Measurements from ENCODE around the gene ALAS1.
"Not testable (repeated sequence)": the region's sequence is repeated elsewhere in the genome, so short reads cannot be mapped to it uniquely, and the experiment has no call there.

The ALAS1 gene

DNA sequence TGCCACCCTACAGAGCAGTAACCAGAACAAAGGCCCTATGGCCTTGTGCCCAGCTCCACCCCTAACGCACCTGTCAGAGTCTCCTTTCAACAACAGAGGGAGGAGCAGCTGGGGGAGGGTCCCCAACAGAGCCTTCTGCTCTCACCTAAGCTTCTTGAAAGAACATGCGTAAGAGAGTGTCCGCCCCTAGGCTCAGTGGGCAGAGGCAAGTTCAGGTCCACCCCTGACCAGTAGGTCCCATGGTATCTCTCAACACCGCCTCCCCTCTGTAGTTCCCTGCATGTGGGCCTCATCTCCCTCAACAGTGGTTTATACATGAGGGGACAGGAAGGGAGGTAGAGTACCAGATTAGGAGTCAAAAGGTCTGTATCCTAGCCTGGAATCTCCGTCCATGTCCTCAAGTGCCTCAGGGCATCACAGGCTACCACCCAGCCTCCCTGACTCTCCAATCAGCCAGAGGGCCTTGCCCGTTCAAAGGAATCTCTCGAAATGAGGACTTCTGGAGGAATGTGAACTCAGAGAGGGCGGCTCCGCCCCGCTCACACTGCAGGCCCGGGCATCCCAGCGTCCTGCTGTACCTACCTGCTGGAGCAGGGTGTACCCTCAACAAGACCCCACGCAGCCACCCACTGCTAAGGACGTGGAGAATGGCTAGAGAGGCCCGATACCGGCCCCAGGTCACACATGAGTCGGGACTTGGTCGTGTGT, 44.4 kb upstream of the ALAS1 start:
- no peak for DNase-seq (ENCODE audit: extremely low spot score)
- ChIA-PET CTCF (interaction anchor here (0.7 kb wide), 1 partner anchor 231 kb away, joined by 4 read pairs; no protein-coding TSS in a partner anchor), POLR2A (interaction anchor here (0.8 to 2.1 kb wide), 12 partner anchors 11 to 194 kb away, joined by 3 to 17 read pairs (median 7); partner anchors contain the start of genes ACY1, DUSP7 and RPL29)
- no peak for TF ChIP-seq LEF1 (IDR thresholded peaks at IDR 0.05; ENCODE audit: borderline replicate concordance)
- TF ChIP-seq NFRKB (IDR thresholded peaks at IDR 0.05): no peak

GRCh38 chr3:52154135-52155094, 43.5 kb upstream of the ALAS1 start, which contains the start of gene POC1A:
POC1A (minus strand) TSS chr3:52154423; CDS start chr3:52154372, 51 bp downstream.
- TF ChIP-seq FOXM1 (IDR thresholded peaks at IDR 0.05; ENCODE audit: borderline replicate concordance) (peak; percentile 82), ELF4 (IDR thresholded peaks at IDR 0.05) (peak; percentile 93), L3MBTL2 (conservative IDR thresholded peaks at IDR 0.05) (peak; percentile 85), FOXK2 (IDR thresholded peaks at IDR 0.05) (no peak)
- peak; percentile 90 for DNase-seq (ENCODE audit: extremely low spot score)
- ChIA-PET CTCF (interaction anchor here (0.6 to 1.3 kb wide), 4 partner anchors 66 to 701 kb away, joined by 3 to 6 read pairs (median 4); no protein-coding TSS in a partner anchor), POLR2A (interaction anchor here (0.6 to 2.1 kb wide), 24 partner anchors 8 to 193 kb away, joined by 3 to 17 read pairs (median 5); partner anchors contain the start of genes ACY1 and RPL29)

DNA sequence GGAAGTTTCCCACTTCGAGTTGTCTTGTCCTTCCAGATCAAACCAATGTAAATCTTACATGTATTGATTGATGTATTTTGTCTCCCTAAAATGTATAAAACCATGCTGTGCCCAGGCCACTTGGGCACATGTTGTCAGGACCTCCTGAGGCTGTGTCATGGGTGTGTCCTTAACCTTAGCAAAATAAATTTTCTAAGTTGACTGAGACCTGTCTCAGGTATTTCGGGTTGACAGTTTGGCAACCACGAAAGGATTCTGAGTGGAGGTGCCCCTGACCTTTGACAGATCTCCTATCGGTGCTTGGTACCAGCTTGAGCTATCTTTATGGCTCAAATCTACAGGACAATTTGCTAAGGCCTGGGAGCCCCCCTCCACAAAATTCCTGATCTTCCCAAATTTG, 42.0 kb upstream of the ALAS1 start:
- POLR2A ChIA-PET: interaction anchor here (1.7 kb wide), 1 partner anchor 10 kb away, joined by 15 read pairs; no protein-coding TSS in a partner anchor

GRCh38 chr3:52159503-52159902, 38.5 kb upstream of the ALAS1 start:
- TF ChIP-seq FOXM1 (IDR thresholded peaks at IDR 0.05; ENCODE audit: borderline replicate concordance) (no peak), NFRKB (IDR thresholded peaks at IDR 0.05) (no peak), TARDBP (IDR thresholded peaks at IDR 0.05) (no peak), L3MBTL2 (conservative IDR thresholded peaks at IDR 0.05) (no peak), PKNOX1 (IDR thresholded peaks at IDR 0.05) (no peak), SUZ12 (IDR thresholded peaks at IDR 0.05) (no peak), ZNF384 (IDR thresholded peaks at IDR 0.05) (no peak), ELF4 (IDR thresholded peaks at IDR 0.05) (no peak), CTBP1 (IDR thresholded peaks at IDR 0.05; ENCODE audit: borderline replicate concordance) (no peak), ARNT (IDR thresholded peaks at IDR 0.05) (no peak), SP1 (IDR thresholded peaks at IDR 0.05) (no peak), BHLHE40 (IDR thresholded peaks at IDR 0.05; ENCODE audit: borderline replicate concordance) (no peak), FOXK2 (IDR thresholded peaks at IDR 0.05) (no peak), HDGF (IDR thresholded peaks at IDR 0.05; ENCODE audit: borderline replicate concordance) (no peak)
- CTCF ChIA-PET: no interaction called here
- no peak for DNase-seq (ENCODE audit: extremely low spot score)
- POLR2A ChIA-PET: interaction anchor here (0.6 kb wide), 1 partner anchor 13 kb away, joined by 3 read pairs; no protein-coding TSS in a partner anchor

More for the DNA sequence above, 42.0 kb upstream of the ALAS1 start:
- TF ChIP-seq ELF4 (IDR thresholded peaks at IDR 0.05) (no peak), CTBP1 (IDR thresholded peaks at IDR 0.05; ENCODE audit: borderline replicate concordance) (no peak), TARDBP (IDR thresholded peaks at IDR 0.05) (no peak)
- no peak for DNase-seq (ENCODE audit: extremely low spot score)
- CTCF ChIA-PET: no interaction called here

GRCh38 chr3:52162250-52162872, 35.6 kb upstream of the ALAS1 start:
- CTCF ChIA-PET: interaction anchor here (0.6 kb wide), 1 partner anchor 80 kb away, joined by 4 read pairs; no protein-coding TSS in a partner anchor
- TF ChIP-seq CTBP1 (IDR thresholded peaks at IDR 0.05; ENCODE audit: borderline replicate concordance): no peak
- POLR2A ChIA-PET: interaction anchor here (1.0 to 1.2 kb wide), 2 partner anchors 8 to 166 kb away, joined by 4 read pairs; partner anchors contain the start of genes POC1A and RPL29
- no peak for DNase-seq (ENCODE audit: extremely low spot score)

GRCh38 chr3:52167240-52167639, 30.7 kb upstream of the ALAS1 start:
- ChIA-PET CTCF (no interaction called here), POLR2A (no interaction called here)
- TF ChIP-seq PKNOX1 (IDR thresholded peaks at IDR 0.05): no peak
- TF ChIP-seq SP1 (IDR thresholded peaks at IDR 0.05): no peak
- TF ChIP-seq BHLHE40 (IDR thresholded peaks at IDR 0.05; ENCODE audit: borderline replicate concordance): no peak
- no peak for TF ChIP-seq FOXA1 (IDR thresholded peaks at IDR 0.05)
- TF ChIP-seq TARDBP (IDR thresholded peaks at IDR 0.05): no peak
- TF ChIP-seq NFRKB (IDR thresholded peaks at IDR 0.05): no peak
- no peak for TF ChIP-seq ARNT (IDR thresholded peaks at IDR 0.05)
- TF ChIP-seq FOXM1 (IDR thresholded peaks at IDR 0.05; ENCODE audit: borderline replicate concordance): no peak
- TF ChIP-seq ELF4 (IDR thresholded peaks at IDR 0.05): no peak
- no peak for TF ChIP-seq LEF1 (IDR thresholded peaks at IDR 0.05; ENCODE audit: borderline replicate concordance)
- no peak for TF ChIP-seq SUZ12 (IDR thresholded peaks at IDR 0.05)
- no peak for TF ChIP-seq L3MBTL2 (conservative IDR thresholded peaks at IDR 0.05)
- no peak for TF ChIP-seq ZNF384 (IDR thresholded peaks at IDR 0.05)
- TF ChIP-seq FOXK2 (IDR thresholded peaks at IDR 0.05): no peak
- TF ChIP-seq HDGF (IDR thresholded peaks at IDR 0.05; ENCODE audit: borderline replicate concordance): no peak
- TF ChIP-seq CTBP1 (IDR thresholded peaks at IDR 0.05; ENCODE audit: borderline replicate concordance): no peak
- DNase-seq (ENCODE audit: extremely low spot score): no peak

DNA sequence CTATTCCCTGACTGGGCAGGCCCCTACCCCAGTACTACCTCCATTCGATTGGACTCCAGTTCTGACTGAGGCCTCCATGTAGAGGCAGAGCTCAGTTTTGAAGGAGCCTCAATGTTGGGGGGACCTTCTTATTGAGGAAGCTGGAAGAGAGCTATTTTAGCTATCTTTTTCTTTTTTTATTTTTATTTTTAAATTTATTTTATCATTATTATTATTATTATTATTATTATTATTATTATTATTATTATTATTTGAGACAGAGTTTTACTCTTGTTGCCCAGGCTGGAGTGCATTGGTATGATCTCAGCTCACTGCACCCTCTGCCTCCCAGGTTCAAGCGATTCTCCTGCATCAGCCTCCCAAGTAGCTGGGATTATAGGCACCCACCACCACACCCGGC, 27.7 kb upstream of the ALAS1 start:
- CTCF ChIA-PET; DNase-seq (ENCODE audit: extremely low spot score): not testable (repeated sequence)
- POLR2A ChIA-PET: interaction anchor here (1.7 kb wide), 1 partner anchor 15 kb away, joined by 10 read pairs; the partner anchor contains the start of gene POC1A
